ENCODE measurements around the gene BEGAIN. TPM values are rescaled to one million over a fixed set of nuclear protein-coding genes. Genes with fewer than 3 reads are reported as not detected.

BEGAIN gene
- total RNA-seq, 4 donors from 2014 or later, result 3.5 to 7.1 (median 6.6) TPM

- intact Hi-C loops (cut with DNase I), result no loop called here
- TF ChIP-seq EP300 (IDR thresholded peaks at IDR 0.05), result no peak
- no peak for TF ChIP-seq POLR2A (IDR thresholded peaks at IDR 0.05; ENCODE audit: low read depth)
- TF ChIP-seq CTCF (IDR thresholded peaks at IDR 0.05), result no peak
- TF ChIP-seq POLR2AphosphoS5 (IDR thresholded peaks at IDR 0.05), result no peak
- Histone ChIP-seq H3K4me1 (peaks cover 7 to 19% (median 14%) of the 10 kb centered on the region in 4 donors), H3K27ac (replicated peaks in 1 of 4) (no peak overlapping the region), H3K27me3 (peaks cover 0 to 46% (median 7%) of the 10 kb centered on the region in 4 donors), H3K36me3 (no peaks in the 10 kb centered on the region), H3K4me3 (no peak overlapping the region), H3K9me3 (no peaks in the 10 kb centered on the region)
- DNase-seq (ENCODE audit: extremely low spot score), result no peak
- 95% methylated on average over 18 of the region's 23 CpGs for WGBS
Observed at GRCh38 chr14:100585448-100586152, 1.6 kb downstream of the BEGAIN start.

GRCh38 chr14:100584056-100585031, 2.9 kb downstream of the BEGAIN start:
- Histone ChIP-seq H3K27ac (replicated peaks in 1 of 4) (no peak overlapping the region), H3K27me3 (peaks cover 0 to 36% (median 4%) of the 10 kb centered on the region in 4 donors), H3K36me3 (no peaks in the 10 kb centered on the region), H3K4me1 (peaks cover 7 to 19% (median 14%) of the 10 kb centered on the region in 4 donors), H3K9me3 (no peaks in the 10 kb centered on the region), H3K4me3 (no peak overlapping the region)
- no peak for DNase-seq (ENCODE audit: extremely low spot score)
- WGBS, result 96% methylated on average over 4 of the region's 12 CpGs
- intact Hi-C loops (cut with DNase I), result no loop called here
- TF ChIP-seq POLR2A (IDR thresholded peaks at IDR 0.05; ENCODE audit: low read depth) (no peak), EP300 (IDR thresholded peaks at IDR 0.05) (no peak), POLR2AphosphoS5 (IDR thresholded peaks at IDR 0.05) (no peak), CTCF (IDR thresholded peaks at IDR 0.05) (no peak)

- Histone ChIP-seq H3K4me3 (no peak overlapping the region), H3K4me1 (peaks cover 7 to 19% (median 14%) of the 10 kb centered on the region in 4 donors), H3K27ac (replicated peaks in 1 of 4) (no peak overlapping the region), H3K36me3 (no peaks in the 10 kb centered on the region), H3K27me3 (peaks cover 0 to 25% (median 2%) of the 10 kb centered on the region in 4 donors), H3K9me3 (peaks cover 0 to 4% (median 2%) of the 10 kb centered on the region in 4 donors)
- DNase-seq (ENCODE audit: extremely low spot score), result no peak
- 96% methylated on average over 2 of the region's 2 CpGs for WGBS
- intact Hi-C loops (cut with DNase I), result no loop called here
- TF ChIP-seq EP300 (IDR thresholded peaks at IDR 0.05) (no peak), POLR2A (IDR thresholded peaks at IDR 0.05; ENCODE audit: low read depth) (no peak), CTCF (IDR thresholded peaks at IDR 0.05) (no peak), POLR2AphosphoS5 (IDR thresholded peaks at IDR 0.05) (no peak)
Observed at GRCh38 chr14:100583245-100583644, 4.0 kb downstream of the BEGAIN start.

GRCh38 chr14:100582496-100583165, 4.6 kb downstream of the BEGAIN start:
- WGBS, result 97% methylated on average over 16 of the region's 16 CpGs
- no peak for DNase-seq (ENCODE audit: extremely low spot score)
- Histone ChIP-seq H3K4me1 (peaks cover 7 to 14% (median 11%) of the 10 kb centered on the region in 4 donors), H3K9me3 (peaks cover 0 to 4% (median 2%) of the 10 kb centered on the region in 4 donors), H3K36me3 (no peaks in the 10 kb centered on the region), H3K27ac (replicated peaks in 1 of 4) (no peak overlapping the region), H3K27me3 (peaks cover 0 to 19% (median 2%) of the 10 kb centered on the region in 4 donors), H3K4me3 (no peak overlapping the region)
- intact Hi-C loops (cut with DNase I), result no loop called here
- TF ChIP-seq POLR2AphosphoS5 (IDR thresholded peaks at IDR 0.05) (no peak), CTCF (IDR thresholded peaks at IDR 0.05) (no peak), POLR2A (IDR thresholded peaks at IDR 0.05; ENCODE audit: low read depth) (no peak), EP300 (IDR thresholded peaks at IDR 0.05) (no peak)

All from esophagus muscularis mucosa (tissue), 4 donors.